ENCODE results near the gene ZFR2. TPM values are rescaled to one million over a fixed set of nuclear protein-coding genes. Genes with fewer than 3 reads are reported as not detected.

The ZFR2 gene
- total and polyA plus RNA-seq, 10 of the 15 experiments (the other 5 are each of a cell fraction or from before 2014, with no cell fraction given): 0.18 TPM; not detected in 9

- Histone ChIP-seq H3K79me2 (ENCODE audit: control insufficient read depth, insufficient read depth, low read length) (no peaks in the 10 kb centered on the region), H3K27ac (ENCODE audit: control insufficient read depth, insufficient read depth) (no peak overlapping the region), H2AFZ (ENCODE audit: control insufficient read depth, low read depth, low read length) (no peak overlapping the region), H4K20me1 (ENCODE audit: control insufficient read depth, insufficient read depth) (no peaks in the 10 kb centered on the region), H3K9ac (ENCODE audit: control insufficient read depth, insufficient read depth, low read length) (no peak overlapping the region), H3K27me3 (replicated peaks in 1 of 2; ENCODE audit: control insufficient read depth in 2 of 2, insufficient read depth in 2 of 2, low read length in 1 of 2) (peaks cover 2 to 4% of the 10 kb centered on the region in 2 experiments; a peak in 3 of 4 replicates), H3K9me3 (replicated peaks; ENCODE audit: control insufficient read depth, insufficient read depth, low read length) (no peaks in the 10 kb centered on the region; the same call in 2 of the 3 replicates), H3K36me3 (ENCODE audit: control insufficient read depth in 2 of 2, insufficient read depth in 2 of 2, low read length in 1 of 2) (no peaks in the 10 kb centered on the region), H3K4me1 (ENCODE audit: control insufficient read depth, insufficient read depth, low read length) (0 out of 2 replicates have a peak, but pooled peaks cover 4% of the 10 kb centered on the region), H3K4me3 (no peak overlapping the region), H3K4me2 (ENCODE audit: control insufficient read depth, insufficient read depth) (no peak overlapping the region)
- ATAC-seq: no peak
- TF ChIP-seq NFYA (IDR thresholded peaks at IDR 0.05; ENCODE audit: borderline replicate concordance, low read depth, low read length) (no peak), FOXK2 (IDR thresholded peaks at IDR 0.05) (no peak), POLR2AphosphoS2 (IDR thresholded peaks at IDR 0.05; ENCODE audit: low read depth, low read length) (no peak), PRDM15 (CRISPR knock-in tag; IDR thresholded peaks at IDR 0.05) (no peak), CHD4 (IDR thresholded peaks at IDR 0.05) (no peak), TBL1XR1 (IDR thresholded peaks at IDR 0.05; ENCODE audit: low read depth, low read length) (no peak), ZNF592 (IDR thresholded peaks at IDR 0.05) (no peak), HSF1 (IDR thresholded peaks at IDR 0.05; ENCODE audit: low read depth, low read length) (no peak), SMC3 (IDR thresholded peaks at IDR 0.05; ENCODE audit: borderline replicate concordance, low read length) (no peak), ATF3 (IDR thresholded peaks at IDR 0.05; ENCODE audit: borderline replicate concordance, extremely low read depth, low read depth, low read length) (no peak), CHD2 (IDR thresholded peaks at IDR 0.05; ENCODE audit: borderline replicate concordance, low read depth, low read length) (no peak), CBX3 (IDR thresholded peaks at IDR 0.05; ENCODE audit: borderline replicate concordance, low read depth) (no peak), SUZ12 (IDR thresholded peaks at IDR 0.05; ENCODE audit: unreplicated experiment) (no peak), ZSCAN29 (IDR thresholded peaks at IDR 0.05) (no peak)
- 71% methylated on average over 11 of the region's 13 CpGs for WGBS (ENCODE audit: insufficient coverage, insufficient replicate concordance, low lambda C conversion rate, missing lambda C conversion rate)
- ChIA-PET SMC1A (ENCODE audit: uncharacterized antibody, unreplicated experiment) (no interaction called here), POLR2A (no interaction called here), RAD21 (ENCODE audit: unreplicated experiment) (no interaction called here), CTCF (interaction anchor here (1.5 kb wide), 1 partner anchor 8 kb away, joined by 3 read pairs; no protein-coding TSS in a partner anchor)
- BruUV-seq (replicated peaks): no TSS peak
- no peak for DNase-seq (ENCODE audit: low read depth, low spot score)
- FAIRE-seq: no peak
- intact Hi-C loops (cut with micrococcal nuclease; ENCODE audit: unreplicated experiment) (no loop called here), in situ Hi-C loops (cut with MboI) (no loop called here)
Observed at GRCh38 chr19:3804429-3804828, 64.4 kb downstream of the ZFR2 start.
